Metanephros (tissue), 1 donor: ENCODE data around the gene CLDN2. TPM values are rescaled to one million over a fixed set of nuclear protein-coding genes. Genes with fewer than 3 reads are reported as not detected.

ENCODE experiments used
- total RNA-seq: library from RNA; depleted of rRNA; stranded (reverse); fragments of >200 nt; gene quantifications from one replicate; pipeline ENCODE4 v1.2.3, GENCODE V29; 2014

CLDN2 gene
- total RNA-seq, result 16.3 TPM

DNA sequence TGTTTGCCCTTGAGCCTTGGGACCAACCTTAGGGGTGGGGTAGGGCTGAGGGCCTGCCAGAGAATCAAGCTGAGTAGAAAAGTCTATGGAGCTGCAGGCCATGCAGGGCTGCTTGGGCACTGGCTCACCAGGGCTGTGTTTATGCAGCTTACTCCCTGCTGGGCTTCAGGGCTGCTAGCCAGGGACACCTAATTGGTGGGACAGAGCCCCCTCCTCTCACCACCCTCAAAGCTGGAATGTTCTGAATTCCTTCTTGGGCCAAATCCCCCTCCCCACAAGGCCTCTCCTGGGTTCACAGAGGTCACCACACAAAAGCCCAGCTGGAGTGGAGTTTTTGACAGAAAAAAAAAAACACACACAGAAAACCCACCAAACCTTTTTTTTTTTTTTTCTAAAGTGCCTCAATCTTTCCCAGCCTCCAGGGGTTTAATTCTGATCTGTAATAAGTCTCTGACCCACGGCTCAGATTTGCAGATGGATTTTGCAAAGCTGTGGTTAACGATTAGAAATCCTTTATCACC lies at the start of gene CLDN2:
Gene CLDN2 (plus strand): TSS at position 471 of the 521 bp plus-strand sequence. CDS start 7,827 bp downstream, outside the sequence.

GRCh38 chrX:106903291-106903824 lies 16.8 kb upstream of the CLDN2 start, which contains the start of gene RIPPLY1:
TSS of gene RIPPLY1 (minus strand) at chrX:106903341. CDS start at chrX:106903287, 54 bp downstream.

Other genes starting within 250 kb of the CLDN2 start
- 7.6 TPM for gene RNF128, start 193.7 kb upstream of the CLDN2 start, total RNA-seq
- 11.3 TPM for gene TBC1D8B, start 117.7 kb upstream of the CLDN2 start, total RNA-seq
- gene RIPPLY1, start 17.1 kb upstream of the CLDN2 start, total RNA-seq, result 1.3 TPM
- gene MORC4, start 79.8 kb downstream of the CLDN2 start, total RNA-seq, result 18.5 TPM
- 19.6 TPM for gene RBM41, start 198.4 kb downstream of the CLDN2 start, total RNA-seq